ENCODE results near the gene MRGPRX2. TPM values are rescaled to one million over a fixed set of nuclear protein-coding genes. Genes with fewer than 3 reads are reported as not detected.

Gene MRGPRX2
- total RNA-seq, 1 donor from 2014 or later: not detected

DNA sequence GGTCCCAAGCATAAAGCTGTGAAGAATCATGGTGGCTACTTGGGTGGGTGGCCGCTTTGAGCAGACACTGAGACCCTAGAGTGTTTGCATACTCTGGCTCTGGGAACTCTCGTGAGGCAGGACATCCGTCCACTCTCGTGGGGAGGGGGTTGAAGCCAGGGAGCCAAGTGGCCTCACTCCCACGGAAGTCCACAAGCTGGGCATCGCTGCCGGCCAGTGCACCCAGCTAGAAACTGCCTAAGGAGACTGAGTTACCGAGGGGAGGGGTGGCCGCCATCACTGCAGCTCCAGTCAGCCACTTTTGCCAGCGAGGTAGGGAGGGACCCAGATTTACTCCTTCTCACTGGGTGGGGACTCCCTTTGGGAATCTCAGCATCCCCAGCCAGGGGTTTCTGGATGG lies 20.5 kb downstream of the MRGPRX2 start:
- Mint-ChIP-seq H3K27ac (ENCODE audit: unreplicated experiment) (no peak overlapping the region), H3K27me3 (ENCODE audit: low read depth) (peaks cover 70% of the 10 kb centered on the region), H3K36me3 (ENCODE audit: low read depth) (no peaks in the 10 kb centered on the region), H3K4me1 (no peaks in the 10 kb centered on the region), H3K4me3 (no peak overlapping the region), H3K9me3 (no peaks in the 10 kb centered on the region)
- TF ChIP-seq, protein P1, sequence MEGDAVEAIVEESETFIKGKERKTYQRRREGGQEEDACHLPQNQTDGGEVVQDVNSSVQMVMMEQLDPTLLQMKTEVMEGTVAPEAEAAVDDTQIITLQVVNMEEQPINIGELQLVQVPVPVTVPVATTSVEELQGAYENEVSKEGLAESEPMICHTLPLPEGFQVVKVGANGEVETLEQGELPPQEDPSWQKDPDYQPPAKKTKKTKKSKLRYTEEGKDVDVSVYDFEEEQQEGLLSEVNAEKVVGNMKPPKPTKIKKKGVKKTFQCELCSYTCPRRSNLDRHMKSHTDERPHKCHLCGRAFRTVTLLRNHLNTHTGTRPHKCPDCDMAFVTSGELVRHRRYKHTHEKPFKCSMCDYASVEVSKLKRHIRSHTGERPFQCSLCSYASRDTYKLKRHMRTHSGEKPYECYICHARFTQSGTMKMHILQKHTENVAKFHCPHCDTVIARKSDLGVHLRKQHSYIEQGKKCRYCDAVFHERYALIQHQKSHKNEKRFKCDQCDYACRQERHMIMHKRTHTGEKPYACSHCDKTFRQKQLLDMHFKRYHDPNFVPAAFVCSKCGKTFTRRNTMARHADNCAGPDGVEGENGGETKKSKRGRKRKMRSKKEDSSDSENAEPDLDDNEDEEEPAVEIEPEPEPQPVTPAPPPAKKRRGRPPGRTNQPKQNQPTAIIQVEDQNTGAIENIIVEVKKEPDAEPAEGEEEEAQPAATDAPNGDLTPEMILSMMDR (conservative IDR thresholded peaks at IDR 0.05): no peak
- no peak for DNase-seq (ENCODE audit: low read depth, low spot score)

DNA sequence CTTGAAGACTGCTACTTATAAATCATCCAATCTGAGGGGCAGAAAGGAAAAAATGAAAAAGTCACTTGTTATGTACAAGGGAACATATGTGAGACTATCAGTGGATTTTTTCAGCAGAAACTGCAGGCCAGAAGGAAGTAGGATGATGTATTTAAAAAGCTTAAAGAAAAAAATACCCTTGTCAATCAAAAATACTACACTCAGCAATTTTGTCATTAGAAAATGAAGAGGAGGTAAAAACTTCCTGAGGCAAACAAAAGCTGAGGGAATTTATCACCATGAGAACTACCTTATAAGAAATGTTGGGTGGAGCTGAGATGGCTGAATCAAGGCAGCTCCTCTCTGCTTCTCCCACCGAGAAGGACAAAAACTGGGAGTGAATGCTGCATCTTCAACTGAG lies 21.1 kb downstream of the MRGPRX2 start:
- no peaks in the 10 kb centered on the region for H3K36me3 Mint-ChIP-seq (ENCODE audit: low read depth)
- no peak overlapping the region for H3K27ac Mint-ChIP-seq (ENCODE audit: unreplicated experiment)
- peaks cover 73% of the 10 kb centered on the region for H3K27me3 Mint-ChIP-seq (ENCODE audit: low read depth)
- H3K9me3 Mint-ChIP-seq: no peaks in the 10 kb centered on the region
- H3K4me3 Mint-ChIP-seq: no peak overlapping the region
- H3K4me1 Mint-ChIP-seq: no peaks in the 10 kb centered on the region
- TF ChIP-seq, protein P1 (conservative IDR thresholded peaks at IDR 0.05): no peak
- no peak for DNase-seq (ENCODE audit: low read depth, low spot score)

DNA sequence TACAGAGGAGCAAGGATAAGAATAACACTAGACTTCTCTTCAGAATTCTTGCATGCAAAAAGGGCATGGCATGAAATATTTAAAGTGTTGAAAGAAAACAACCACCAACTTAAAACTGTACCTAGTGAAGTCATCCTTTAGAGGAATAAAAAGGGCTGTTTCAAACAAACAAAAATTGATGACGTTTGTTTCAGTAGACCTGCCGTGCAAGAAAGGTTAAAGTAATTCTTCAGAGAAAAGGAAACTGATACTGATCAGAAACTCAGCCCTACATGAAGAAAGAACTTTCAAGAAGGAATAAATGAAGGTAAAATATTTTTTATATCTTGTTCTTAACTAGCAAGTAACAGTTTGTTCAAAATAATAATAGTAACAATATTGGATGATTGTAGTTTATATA lies 27.5 kb downstream of the MRGPRX2 start:
- TF ChIP-seq, protein P1 (conservative IDR thresholded peaks at IDR 0.05): no peak
- peaks cover 73% of the 10 kb centered on the region for H3K27me3 Mint-ChIP-seq (ENCODE audit: low read depth)
- H3K36me3 Mint-ChIP-seq (ENCODE audit: low read depth): no peaks in the 10 kb centered on the region
- DNase-seq (ENCODE audit: low read depth, low spot score): no peak
- no peaks in the 10 kb centered on the region for H3K4me1 Mint-ChIP-seq
- no peaks in the 10 kb centered on the region for H3K9me3 Mint-ChIP-seq
- no peak overlapping the region for H3K27ac Mint-ChIP-seq (ENCODE audit: unreplicated experiment)
- H3K4me3 Mint-ChIP-seq: no peak overlapping the region

DNA sequence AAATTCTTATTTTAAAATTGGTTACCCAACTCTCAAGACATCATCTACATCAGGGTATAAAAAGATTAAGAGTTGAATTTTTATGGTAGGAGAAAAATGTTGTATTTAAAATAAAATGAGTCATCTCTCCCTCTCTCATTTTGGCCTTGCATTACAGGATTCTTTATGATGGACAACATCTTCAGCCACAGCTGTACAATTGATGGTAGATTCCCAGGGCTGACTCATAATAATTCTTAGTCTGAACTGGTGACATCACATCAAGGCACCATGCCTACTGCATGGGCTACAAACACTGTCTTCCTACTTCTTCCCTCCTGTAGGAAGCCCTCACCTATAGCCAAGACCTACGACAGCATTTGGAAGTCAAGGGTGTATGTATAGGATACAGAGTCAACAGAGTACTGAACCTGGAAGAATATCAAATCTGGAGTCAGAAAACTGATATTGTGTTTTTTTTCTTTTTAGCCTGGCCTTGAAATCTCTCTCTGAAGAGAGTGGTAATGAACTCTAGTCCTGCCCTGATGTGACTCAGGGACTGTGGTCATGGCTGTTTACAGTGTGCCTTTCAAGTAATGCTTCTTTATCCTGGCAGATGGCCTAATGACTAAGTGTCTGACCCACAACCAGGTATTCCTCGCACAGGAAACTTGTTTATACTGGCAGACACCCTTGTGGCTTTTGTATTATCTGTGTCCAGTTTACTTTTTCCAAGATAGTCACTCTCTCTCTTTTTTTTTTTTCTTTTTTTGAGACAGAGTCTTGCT lies 32.5 kb downstream of the MRGPRX2 start:
- H3K27ac Mint-ChIP-seq (ENCODE audit: unreplicated experiment): no peak overlapping the region
- H3K4me3 Mint-ChIP-seq: no peak overlapping the region
- H3K36me3 Mint-ChIP-seq (ENCODE audit: low read depth): no peaks in the 10 kb centered on the region
- TF ChIP-seq, protein P1 (conservative IDR thresholded peaks at IDR 0.05): no peak
- no peaks in the 10 kb centered on the region for H3K4me1 Mint-ChIP-seq
- peaks cover 79% of the 10 kb centered on the region for H3K27me3 Mint-ChIP-seq (ENCODE audit: low read depth)
- no peak for DNase-seq (ENCODE audit: low read depth, low spot score)
- no peaks in the 10 kb centered on the region for H3K9me3 Mint-ChIP-seq

GRCh38 chr11:19026862-19027261 lies 33.7 kb downstream of the MRGPRX2 start:
- TF ChIP-seq, protein P1 (conservative IDR thresholded peaks at IDR 0.05): no peak
- DNase-seq (ENCODE audit: low read depth, low spot score): no peak
- Mint-ChIP-seq H3K36me3 (ENCODE audit: low read depth) (no peaks in the 10 kb centered on the region), H3K9me3 (no peaks in the 10 kb centered on the region), H3K4me1 (no peaks in the 10 kb centered on the region), H3K27me3 (ENCODE audit: low read depth) (peaks cover 82% of the 10 kb centered on the region), H3K4me3 (no peak overlapping the region), H3K27ac (ENCODE audit: unreplicated experiment) (peak overlapping the region; percentile 9)

Data from neural crest cell (in vitro differentiated cells).